ENCODE data around the gene ECD.

ECD gene
- total RNA-seq: 45.8 to 66.7 reads per million in 2 experiments

DNA sequence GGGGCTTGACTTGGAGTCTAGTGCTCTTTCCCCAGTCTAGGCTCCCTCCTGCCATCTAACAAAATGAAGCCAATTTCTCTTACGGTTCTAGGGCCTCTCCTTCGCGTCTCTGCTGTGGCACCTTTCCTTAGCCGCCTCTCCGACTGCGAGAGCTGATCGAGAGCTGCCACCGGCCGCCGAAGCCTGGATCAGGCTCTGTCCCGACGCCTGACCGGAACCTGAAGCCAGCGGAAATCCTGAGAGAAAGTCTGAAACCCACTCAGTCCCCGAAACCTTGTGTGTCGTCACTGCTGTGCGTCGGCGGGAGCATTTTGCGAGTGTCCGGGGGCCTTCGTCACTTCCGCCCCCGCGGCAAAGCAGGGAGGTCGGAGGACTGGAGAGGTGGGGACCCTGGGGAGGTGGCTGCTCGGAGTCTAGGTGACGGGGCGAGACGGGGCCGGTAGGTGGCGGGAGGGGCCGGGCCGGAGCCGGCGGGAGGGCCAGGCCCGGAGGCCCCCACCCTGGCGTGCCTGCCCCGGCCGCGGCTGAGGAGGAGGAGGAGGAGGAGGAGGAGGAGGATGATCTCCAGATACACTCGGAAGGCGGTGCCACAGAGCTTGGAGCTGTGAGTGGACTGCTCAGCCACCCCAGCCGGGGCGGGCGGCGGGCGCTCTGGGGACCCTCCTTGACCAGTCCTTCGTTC lies at the start of gene ECD, which contains the start of gene FAM149B1:
ECD (minus strand) TSS at position 226 of the 682 bp plus-strand sequence. CDS start 4,071 bp downstream, outside the sequence.
FAM149B1 (plus strand) TSS at position 337 of the 682 bp plus-strand sequence; CDS start at position 558, 221 bp downstream.
- DNase-seq (ENCODE audit: low read depth): peak; percentile 86

- no peak for DNase-seq (ENCODE audit: low read depth)
Observed at GRCh38 chr10:73215749-73216148, 47.9 kb upstream of the ECD start.

DNA sequence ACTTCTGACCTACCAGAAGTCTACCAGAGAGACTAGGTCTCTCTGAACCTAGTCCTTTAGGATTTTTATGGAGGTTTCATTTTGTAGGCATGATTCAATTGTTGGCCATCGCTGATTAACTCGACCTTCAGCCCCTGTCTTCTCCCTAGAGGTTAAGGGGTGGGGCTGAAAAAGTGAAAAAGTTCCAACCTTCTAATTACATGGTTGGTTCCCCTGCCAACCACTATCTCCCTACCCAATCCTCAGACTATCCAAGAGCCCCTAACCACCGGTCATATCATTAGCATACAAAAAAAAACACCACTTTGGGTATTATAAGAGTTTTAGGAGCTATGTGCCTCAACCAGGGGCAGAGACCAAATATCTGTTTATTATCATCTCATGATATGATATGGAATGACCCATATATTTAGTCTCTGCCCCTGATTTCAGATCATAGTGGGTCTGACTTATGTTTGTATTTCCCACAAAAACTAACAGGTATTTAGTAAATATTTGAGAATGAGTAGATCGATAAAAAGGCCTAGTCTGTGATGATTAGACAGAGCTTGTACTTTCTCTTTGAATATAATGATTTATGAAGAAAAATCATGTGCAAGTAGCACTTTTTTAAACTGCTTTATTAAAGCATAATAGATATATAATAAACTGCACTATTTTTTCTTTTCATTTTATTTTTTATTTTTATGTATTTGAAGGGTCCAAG lies 43.5 kb upstream of the ECD start:
- DNase-seq (ENCODE audit: low read depth): no peak

- DNase-seq (ENCODE audit: low read depth): no peak
Observed at GRCh38 chr10:73210395-73211105, 42.7 kb upstream of the ECD start.

GRCh38 chr10:73209705-73210104 lies 41.9 kb upstream of the ECD start:
- DNase-seq (ENCODE audit: low read depth): no peak

- no peak for DNase-seq (ENCODE audit: low read depth)
Observed at GRCh38 chr10:73207883-73208282, 40.1 kb upstream of the ECD start.

DNA sequence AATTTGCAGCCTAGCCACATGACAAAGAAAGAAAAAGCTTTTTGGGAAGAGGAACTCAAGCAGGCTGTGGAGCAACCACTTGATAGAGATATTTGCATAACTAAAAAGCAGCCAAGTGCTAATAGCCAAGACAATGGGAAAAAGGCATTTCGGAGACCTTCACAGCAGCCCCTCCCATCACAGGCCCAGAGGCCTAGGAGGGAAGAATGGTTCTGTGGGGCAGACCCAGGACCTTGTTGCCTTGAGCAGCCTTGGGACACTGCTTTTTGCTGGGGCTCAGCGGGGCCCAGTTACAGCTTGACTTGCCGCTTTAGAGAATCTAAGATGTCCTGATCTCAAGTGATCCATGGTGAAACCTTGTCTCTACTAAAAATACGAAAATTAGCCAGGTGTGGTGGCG lies 38.6 kb upstream of the ECD start:
- DNase-seq (ENCODE audit: low read depth): no peak

GRCh38 chr10:73205890-73206289 lies 38.1 kb upstream of the ECD start:
- DNase-seq (ENCODE audit: low read depth): no peak

GRCh38 chr10:73205081-73205480 lies 37.3 kb upstream of the ECD start:
- DNase-seq (ENCODE audit: low read depth): no peak

DNA sequence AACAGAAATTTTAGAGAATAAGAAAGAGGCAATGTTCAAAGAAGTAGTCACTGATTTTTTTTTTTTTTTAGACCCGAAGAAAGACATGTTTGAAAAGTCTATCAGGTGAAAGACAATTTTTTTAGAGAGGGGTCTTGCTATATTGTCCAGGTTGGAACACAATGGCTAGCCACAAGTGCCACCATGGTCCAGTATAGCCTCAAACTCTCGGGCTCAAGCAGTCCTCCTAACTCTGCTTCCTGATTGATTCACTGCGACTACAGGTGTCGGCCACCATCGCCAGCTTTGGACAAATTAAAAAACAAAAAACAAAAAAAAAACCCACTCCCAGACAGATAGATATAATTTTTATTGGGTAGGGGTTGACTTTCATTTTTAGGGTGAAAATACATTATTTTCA lies 22.4 kb upstream of the ECD start:
- no peak for DNase-seq (ENCODE audit: low read depth)

- no peak for DNase-seq (ENCODE audit: low read depth)
Observed at GRCh38 chr10:73186266-73186665, 18.5 kb upstream of the ECD start.

DNA sequence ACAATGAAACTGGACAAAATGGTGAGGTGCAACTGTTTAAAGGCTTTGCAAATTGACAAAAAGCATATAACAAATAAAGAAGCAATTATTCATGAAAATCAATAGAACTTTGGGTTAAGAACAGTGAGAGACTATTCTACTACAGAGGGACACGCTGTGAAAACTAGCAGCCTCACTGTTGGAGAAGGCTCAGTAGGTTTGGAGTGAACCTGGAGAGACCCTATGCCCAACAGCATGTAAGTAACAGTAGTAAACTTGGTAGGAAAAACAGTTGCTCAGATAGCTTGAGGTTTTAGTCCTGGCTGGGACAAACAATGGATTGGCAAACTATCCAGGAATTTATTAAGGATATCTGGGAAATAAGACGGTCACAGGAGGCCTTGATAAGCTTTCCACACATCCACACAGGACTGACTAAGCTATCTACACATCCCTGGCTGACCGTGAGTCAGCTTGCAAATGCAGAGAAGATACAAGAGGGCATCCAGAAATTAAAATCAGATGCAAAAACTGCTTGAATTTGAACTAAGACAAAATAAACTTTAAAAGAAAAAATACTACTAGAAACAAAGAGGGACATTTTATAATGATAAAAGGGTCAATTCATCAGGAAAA lies 16.0 kb upstream of the ECD start:
- no peak for DNase-seq (ENCODE audit: low read depth)

DNA sequence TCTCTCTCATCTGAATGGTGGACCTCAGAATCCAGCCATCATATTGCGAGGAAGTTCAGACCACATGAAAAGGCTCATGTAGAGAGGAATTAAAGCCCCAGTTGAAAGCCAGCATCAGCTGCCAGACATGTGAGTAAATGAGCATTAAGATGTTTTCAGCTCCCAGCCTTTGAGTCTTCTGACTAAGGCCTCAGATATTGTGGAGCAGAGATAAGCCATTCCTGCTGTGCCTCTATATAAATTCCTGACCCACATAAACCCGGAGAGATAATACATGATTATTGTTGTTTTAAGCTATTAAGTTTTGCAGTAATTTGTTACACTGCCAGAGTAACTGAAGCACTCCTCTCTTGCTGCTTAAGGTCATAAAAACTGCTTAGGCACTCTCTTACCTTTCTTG lies 14.8 kb upstream of the ECD start:
- no peak for DNase-seq (ENCODE audit: low read depth)

- no peak for DNase-seq (ENCODE audit: low read depth)
Observed at GRCh38 chr10:73174148-73174925, 6.5 kb upstream of the ECD start.

GRCh38 chr10:73172867-73173266 lies 5.1 kb upstream of the ECD start:
- no peak for DNase-seq (ENCODE audit: low read depth)

DNA sequence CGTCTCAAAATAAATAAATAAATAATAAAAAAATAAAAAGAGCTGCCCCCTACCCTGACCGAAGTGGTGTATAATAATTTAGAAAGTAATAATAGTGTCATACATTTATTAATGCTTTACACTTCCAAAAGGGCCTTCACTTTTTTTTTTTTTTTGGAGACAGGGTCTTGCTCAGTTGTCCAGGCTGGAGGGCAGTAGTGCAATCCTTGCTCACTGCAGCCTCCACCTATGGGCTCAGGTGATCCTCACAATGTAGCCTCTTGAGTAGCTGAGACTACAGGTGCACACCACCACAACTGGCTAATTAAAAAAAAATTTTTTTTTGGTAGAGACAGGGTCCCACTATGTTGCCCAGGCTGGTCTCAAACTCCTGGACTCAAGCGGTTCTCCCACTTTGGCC lies 1.5 kb upstream of the ECD start:
- no peak for DNase-seq (ENCODE audit: low read depth)

DNA sequence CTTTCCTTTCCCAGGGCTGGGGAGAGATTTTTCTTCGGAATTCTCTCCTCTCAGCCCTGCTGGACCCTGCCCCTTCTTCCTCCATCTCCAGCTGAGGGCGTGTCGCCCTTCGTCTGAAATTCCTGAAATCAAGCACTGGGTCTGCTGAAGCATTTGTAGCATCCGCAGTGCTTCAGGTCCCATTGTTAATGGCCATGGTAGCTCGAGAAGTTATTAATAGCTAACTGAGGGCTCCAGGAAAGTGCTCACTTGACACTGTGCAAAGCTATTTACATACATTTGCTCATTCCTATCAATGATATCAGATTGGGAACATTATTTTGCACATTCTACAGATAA lies 626 bp upstream of the ECD start:
- no peak for DNase-seq (ENCODE audit: low read depth)

- no peak for DNase-seq (ENCODE audit: low read depth)
Observed at GRCh38 chr10:73167458-73167782, 388 bp downstream of the ECD start.

- no peak for DNase-seq (ENCODE audit: low read depth)
Observed at GRCh38 chr10:73166972-73167371, 836 bp downstream of the ECD start.

DNA sequence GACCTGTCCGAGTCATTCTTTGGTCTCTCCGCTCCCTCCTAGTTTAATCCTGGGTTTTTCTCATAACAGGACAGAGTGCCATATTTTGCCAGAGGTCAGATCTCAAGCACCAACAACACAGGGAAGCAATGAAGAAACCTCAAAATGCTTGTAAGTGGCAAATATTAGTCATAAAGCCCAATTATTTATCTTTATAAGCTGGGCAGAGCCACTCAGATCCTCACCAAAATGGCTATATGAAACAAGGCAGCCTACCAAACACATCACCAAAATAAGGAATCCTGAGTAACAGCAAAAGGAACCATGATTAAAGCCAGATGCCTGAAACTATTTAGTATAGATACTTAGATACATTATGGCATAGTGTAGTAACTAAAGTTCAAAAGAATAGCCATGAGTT lies 4.7 kb downstream of the ECD start:
- no peak for DNase-seq (ENCODE audit: low read depth)

GRCh38 chr10:73161662-73162061 lies 6.1 kb downstream of the ECD start:
- DNase-seq (ENCODE audit: low read depth): no peak

DNA sequence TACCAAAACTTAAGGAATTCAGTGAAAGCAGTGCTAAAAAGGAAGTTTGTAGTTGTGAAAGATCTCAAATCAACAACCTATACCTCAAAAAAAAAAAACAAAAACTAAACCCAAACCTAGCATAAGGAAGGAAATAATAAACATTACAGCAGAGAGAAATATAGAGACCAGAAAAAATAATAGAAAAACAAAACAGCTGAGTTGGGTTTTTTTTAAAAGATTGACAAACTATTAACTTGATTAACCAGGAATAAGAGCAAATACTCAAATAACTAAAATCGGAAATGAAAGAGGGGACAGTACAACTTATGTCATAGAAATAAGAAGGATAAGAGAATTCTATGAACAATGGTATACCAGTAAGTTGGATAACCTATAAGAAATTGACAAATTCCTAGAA lies 6.7 kb downstream of the ECD start:
- DNase-seq (ENCODE audit: low read depth): no peak

Measured in T follicular helper cell (primary cell).